Spleen (tissue), 7 donors: ENCODE data around the gene PXT1.

Source experiments
- CTCF ChIP-seq, 11 experiments: fragments of 200-600 bp in 7 of 11; fragments of 450-650 bp in 4 of 11; sonication (generic) in 4 of 11; IDR thresholded peaks in 8 of 11; conservative IDR thresholded peaks in 3 of 11; 1 replicate in 7 of 11; 2 replicates in 4 of 11; pipeline versions ENCODE4 v1.4.0 to v1.8.0; 2016 to 2021; ENCODE audit warnings: antibody characterized with exemption in 11 of 11, inconsistent platforms in 4 of 11, mild to moderate bottlenecking in 1 of 11
- POLR2A ChIP-seq, 3 donors: fragments of 450-650 bp; IDR thresholded peaks; one replicate each; pipeline ENCODE4 v1.5.1; 2017; ENCODE audit warnings: antibody characterized with exemption in 3 of 3, mild to moderate bottlenecking in 1 of 3
- POLR2AphosphoS5 ChIP-seq, 3 donors: sonication (generic); formaldehyde crosslinking; IDR thresholded peaks; one replicate each; pipeline ENCODE4 v1.5.1; 2017; ENCODE audit warnings: antibody characterized with exemption in 3 of 3
- donor health status: DM: no; HTN: no; CAD: no; lungs with moderate emphysema.
- donor health status: DM: no; HTN: no; CAD: no.
- donor health status: DM: no; HTN: no; CAD: no.

GRCh38 chr6:36431197-36431596 lies 11.5 kb downstream of the PXT1 start:
- no peak for TF ChIP-seq CTCF (IDR thresholded peaks at IDR 0.05 in 8 of 11, conservative IDR thresholded peaks at IDR 0.05 in 3 of 11)
- no peak for TF ChIP-seq POLR2A (IDR thresholded peaks at IDR 0.05)
- no peak for TF ChIP-seq POLR2AphosphoS5 (IDR thresholded peaks at IDR 0.05)
